ENCODE data around the gene RUSC2.
"Not testable (repeated sequence)": the region's sequence is repeated elsewhere in the genome, so short reads cannot be mapped to it uniquely, and the experiment has no call there.

RUSC2 gene

GRCh38 chr9:35498245-35498644 lies 8.3 kb downstream of the RUSC2 start:
- DNase-seq: not testable (repeated sequence)

- no peak for DNase-seq
These were observed 9.3 kb downstream of the RUSC2 start for GRCh38 chr9:35499029-35499700.

- no peak for DNase-seq
These were observed 9.8 kb downstream of the RUSC2 start for GRCh38 chr9:35499701-35500030.

DNA sequence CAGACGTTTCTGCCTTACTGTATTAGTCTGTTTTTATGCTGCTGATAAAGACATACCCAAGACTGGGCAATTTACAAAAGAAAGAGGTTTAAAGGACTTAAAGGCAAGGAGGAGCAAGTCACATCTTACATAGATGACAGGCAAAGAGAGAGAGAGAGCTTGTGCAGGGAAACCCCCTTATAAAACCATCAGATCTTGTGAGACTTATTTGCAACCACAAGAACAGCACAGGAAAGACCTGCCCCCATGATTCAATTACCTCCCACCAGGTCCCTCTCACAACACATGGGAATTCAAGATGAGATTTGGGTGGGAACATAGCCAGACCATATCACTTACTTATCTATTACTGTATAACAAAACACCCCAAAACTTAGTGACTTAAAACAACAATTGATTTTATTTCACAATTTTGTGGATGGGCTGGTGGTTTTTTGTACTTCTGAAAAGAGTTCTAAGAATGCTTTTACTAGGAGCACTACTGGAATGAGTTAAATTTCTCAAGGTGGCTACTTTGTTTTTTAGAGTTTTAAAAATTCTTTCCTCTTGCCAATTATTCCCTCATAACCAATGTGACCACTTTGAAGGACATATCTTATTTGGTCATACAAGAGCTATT lies 10.3 kb downstream of the RUSC2 start:
- no peak for DNase-seq

DNA sequence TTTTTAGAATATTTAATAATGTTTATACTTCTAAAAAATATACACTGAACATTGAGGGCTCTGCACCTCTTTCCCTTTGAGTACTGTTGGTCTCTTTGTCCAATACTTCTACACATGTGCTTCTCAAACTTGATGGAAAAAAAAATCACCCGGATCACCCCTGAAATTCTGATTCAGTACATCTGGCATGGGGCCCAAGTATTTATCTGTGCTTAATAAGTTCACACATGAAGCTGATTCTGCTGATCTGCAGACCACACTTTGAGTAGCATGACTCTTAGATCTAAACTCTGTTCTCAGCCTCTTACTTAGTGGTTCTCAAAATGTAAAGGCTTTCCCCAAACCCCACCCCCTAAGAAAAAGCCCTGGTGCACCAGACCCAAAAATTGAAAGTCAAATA lies 12.0 kb downstream of the RUSC2 start:
- no peak for DNase-seq

DNA sequence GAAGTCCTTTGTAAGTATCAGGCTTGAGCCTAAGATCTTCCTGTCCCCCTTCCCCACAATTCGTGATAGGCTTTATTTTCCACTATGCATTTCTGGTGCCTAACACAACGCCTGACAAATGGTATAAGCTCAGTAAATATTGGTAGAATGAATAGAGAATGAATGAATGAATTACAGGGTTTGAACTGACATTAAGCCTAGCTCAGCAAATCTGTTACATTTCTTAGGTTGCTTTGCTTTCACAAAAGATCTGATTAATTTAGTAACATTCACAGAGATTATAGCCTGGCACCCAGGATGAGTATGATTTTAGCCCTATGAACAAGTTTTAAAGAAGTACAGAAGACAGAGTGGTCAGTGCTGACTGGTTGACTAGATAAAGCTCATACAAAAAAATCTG lies 16.4 kb downstream of the RUSC2 start:
- no peak for DNase-seq

DNA sequence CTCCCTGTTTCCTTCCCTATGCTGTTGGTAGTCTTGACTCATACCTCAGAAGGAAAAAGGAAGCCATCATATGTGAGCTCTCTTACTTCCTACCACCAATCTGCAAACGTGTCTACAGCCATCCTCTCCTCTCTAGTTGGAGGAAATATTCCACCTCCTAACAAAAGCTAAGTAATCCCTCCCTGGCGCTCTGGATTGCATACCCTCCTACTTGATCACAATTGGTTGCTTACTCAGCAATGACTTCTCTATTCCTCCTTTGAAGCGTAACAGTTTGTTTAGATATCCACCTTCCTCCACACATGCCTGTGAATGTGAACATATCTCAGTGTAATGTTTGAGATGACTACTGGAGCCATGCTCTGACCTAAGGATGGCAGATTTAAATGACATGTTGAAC lies 18.2 kb downstream of the RUSC2 start:
- no peak for DNase-seq

- no peak for DNase-seq
These were observed 20.5 kb downstream of the RUSC2 start for GRCh38 chr9:35510383-35510753.

DNA sequence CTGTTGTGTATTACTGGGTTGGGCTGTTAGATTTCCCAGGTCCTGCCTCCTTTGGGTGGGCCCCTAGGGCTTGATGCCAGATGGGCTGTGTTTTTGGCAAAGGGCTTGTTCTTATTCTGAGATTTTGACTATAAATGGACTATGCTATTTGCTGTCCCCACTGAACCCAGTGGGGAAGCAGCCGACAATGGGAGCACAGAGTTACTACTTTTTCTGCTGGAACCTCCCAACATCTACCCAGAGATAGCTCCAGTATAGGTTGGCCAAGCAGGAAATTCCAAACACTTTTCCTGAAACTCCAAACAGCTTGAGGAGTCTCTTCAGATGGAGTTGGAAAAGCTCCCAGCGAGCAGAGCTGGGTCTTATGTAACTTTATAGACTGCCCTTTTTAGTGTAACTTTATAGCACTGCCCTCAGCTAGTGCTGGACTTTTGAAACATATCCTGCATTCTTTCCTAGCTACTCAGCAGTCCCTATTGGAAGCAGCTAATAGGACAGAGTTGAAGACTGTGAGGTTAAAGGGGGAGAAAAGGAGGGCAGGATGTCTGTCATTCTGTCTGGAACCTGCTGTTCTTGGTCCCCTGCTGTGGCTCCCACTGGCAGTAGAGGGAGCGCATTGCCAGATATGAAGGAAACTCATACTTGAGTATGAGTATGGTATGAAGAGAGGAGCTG lies 21.0 kb downstream of the RUSC2 start:
- no peak for DNase-seq

DNA sequence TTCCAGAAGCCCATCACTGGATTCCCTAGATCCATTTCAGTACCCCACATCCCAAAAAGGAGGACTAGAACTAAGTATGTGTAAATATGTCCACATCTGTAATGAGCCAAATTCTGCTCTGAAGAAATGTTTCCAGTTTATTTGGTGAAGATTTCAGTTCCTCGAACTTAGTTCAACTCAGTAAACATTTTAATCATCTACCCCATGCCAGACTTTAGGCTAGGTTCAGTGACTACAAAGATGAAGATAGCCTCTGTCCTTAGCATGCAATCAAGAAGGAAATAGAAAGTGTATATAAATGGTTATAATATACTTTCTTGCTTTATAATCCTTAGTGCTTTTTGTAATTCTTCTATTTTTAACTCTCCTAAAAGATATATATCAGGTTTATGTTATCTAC lies 21.5 kb downstream of the RUSC2 start:
- no peak for DNase-seq

- DNase-seq: no peak
These were observed 25.9 kb downstream of the RUSC2 start for GRCh38 chr9:35515766-35516165.

DNA sequence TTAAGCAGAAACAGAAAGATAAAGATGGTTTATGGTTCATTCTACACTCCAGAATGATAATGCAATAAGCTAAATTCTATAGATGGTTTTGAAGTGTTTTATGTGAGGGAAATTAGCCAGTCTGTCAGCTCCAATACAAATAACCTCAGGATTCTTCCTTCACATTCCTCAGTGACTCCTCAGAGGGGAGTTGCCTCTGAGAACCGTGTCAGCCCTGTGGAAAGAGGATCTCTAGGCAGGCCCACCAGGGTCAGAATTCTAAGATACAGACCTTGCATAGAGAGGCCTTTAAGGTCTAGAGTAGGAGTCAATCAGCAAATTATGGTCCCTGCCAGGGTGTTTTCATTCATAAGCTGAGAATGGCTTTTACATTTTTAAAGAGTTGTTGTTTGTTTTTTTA lies 26.6 kb downstream of the RUSC2 start:
- no peak for DNase-seq

GRCh38 chr9:35517131-35517530 lies 27.2 kb downstream of the RUSC2 start:
- DNase-seq: no peak

DNA sequence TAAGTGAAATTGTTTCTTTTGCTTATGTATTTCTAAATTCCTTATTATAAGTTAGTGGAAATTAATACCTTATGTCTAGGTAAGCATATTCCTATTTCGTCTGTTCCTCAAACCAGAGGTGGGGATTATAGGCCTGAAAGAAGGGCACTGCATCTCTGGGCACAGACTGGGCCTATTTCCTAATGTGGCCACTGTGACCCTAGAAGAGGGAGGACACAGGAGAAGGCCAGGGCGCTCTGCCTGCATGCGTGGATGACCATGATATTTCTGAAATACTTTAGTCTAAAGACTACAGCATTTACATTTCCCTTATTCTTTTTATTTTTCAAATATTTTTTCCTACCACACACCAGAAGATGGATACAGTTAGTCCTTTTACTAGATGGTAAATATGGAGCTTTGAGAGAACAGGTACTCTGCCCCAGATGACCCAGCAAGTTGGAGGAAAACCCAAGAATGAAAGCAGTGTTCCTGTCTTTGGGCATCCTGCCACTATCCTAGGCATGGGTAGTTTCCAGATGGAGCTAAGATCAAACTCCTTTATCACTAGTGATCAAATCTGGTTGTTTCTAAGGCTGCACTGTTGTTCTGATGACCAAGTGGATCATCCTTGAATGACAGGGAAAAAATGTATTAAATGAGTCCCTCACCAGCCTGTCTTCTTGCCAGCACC lies 27.8 kb downstream of the RUSC2 start:
- no peak for DNase-seq

- no peak for DNase-seq
These were observed 28.4 kb downstream of the RUSC2 start for GRCh38 chr9:35518225-35518821.

GRCh38 chr9:35518981-35519679 lies 29.2 kb downstream of the RUSC2 start:
- no peak for DNase-seq

DNA sequence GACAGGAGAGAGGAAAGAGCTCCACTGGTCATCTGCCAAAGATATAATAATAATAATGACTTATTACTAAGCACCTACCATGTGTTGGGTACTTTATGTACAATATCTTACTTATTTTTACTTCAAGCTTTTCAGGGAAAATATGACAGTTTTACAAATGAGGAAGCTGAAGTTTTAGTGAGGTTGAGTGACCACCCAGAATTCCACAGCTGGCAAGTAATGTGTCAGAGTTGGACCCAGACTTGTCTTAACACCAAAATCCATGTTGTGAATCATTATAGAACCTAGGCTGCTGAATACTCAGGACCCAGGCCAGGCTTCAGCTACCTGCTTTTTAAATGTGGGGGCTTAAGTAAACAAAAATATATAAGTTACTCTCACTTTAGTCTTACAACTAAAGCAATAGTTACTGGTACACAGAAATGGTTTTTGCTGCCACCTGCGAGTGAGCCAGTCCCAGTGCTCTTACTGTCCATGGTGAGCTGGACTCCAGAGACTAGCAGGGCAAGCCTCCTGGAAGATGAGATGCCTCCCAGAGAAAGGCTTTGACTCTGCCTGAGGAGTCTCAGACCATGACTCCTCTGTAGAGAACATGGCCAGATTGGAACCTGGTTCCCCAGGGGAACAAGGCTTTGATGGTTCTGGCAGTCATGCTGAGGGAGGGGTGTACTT lies 29.9 kb downstream of the RUSC2 start:
- no peak for DNase-seq

GRCh38 chr9:35520364-35520710 lies 30.4 kb downstream of the RUSC2 start:
- DNase-seq: no peak

DNA sequence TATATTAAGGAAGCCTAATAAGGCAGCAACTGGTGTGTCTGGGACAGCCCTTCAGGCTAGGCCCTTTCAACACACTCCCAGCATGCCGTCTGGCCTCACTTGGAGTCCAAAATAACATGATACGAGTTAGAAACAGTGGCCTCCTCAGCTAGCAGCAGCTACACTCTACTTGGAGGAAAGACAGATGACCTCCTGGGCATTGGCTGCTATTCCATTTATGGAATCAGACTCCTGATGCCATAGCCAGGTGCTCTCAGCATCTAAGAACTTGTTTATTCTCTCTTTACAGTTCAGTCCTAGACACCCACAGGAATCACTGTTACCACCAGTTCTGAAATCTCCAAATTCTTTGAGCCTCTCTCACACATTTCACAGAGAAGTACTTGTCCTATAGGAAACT lies 31.8 kb downstream of the RUSC2 start:
- DNase-seq: no peak

- no peak for DNase-seq
These were observed 32.3 kb downstream of the RUSC2 start for GRCh38 chr9:35522187-35522586.

DNA sequence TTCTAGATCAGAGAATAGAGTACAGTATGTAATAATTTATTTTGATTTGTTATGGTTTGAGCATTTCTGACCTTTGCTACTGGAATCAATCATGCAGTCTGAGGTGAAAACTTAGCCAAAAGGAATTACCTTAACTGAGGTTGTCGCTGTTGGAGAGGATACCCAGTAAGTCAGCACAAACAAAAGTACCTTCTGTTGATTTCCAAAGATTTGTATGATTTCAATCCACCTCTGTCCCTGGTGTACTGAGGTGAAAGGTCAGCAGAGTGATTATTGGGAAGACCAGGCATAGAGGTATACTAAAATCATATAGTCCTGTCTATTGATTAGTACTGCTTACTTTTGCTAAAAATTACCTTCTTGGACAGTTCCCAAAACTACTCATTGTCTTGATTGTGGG lies 32.8 kb downstream of the RUSC2 start:
- DNase-seq: no peak

- DNase-seq: not testable (repeated sequence)
These were observed 33.6 kb downstream of the RUSC2 start for GRCh38 chr9:35523556-35523955.
